GM21528 (cell line): ENCODE data around the gene GFPT2.
"Not testable (repeated sequence)": the region's sequence is repeated elsewhere in the genome, so short reads cannot be mapped to it uniquely, and the experiment has no call there.

Experiments
- ATAC-seq: cut with Tn5 transposase; IDR thresholded peaks from one replicate; pipeline ENCODE4 v1.9.1; 2021; ENCODE audit warnings: mild to moderate bottlenecking, moderate library complexity; ENCODE audit not compliant: unreplicated experiment, low FRiP score

Gene GFPT2

DNA sequence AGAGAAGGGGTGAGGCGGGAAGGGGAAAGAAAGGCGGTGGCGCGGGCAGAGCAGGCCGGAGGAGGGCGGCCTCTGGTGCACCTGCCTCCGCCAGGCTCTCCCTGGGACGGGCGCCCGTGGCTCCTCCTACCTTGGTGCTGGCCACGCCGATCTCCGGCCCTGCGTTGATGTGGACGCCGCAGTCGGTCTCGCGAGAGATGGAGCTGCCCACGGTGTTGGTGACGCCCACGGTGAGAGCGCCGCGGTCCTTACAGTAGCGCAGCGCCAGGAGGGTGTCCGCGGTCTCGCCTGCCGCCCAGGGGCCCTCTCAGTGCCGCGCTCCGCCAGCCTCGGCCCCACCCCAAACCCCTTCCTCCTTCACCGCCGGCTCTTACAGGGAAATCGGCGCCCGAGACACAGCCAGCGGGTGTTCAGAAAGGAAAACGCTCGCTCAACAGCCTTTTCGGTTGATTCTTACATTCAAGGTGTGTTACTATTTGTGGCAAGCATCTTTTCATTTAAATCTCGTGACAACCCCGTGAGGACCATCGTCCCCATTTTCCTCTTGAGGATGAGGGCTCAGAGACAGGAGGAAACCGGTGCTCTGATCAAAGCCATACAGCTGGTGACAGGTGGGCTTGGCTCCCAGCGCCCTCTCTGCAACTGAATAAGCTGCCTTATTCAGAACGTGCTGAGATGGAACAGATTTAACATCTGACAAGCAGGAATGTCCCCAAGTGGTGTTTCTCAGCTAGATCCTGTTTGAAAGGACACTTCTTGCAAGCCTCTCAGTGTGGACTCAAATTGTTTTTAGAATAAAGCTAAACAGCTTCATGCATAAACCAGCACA lies 39.2 kb downstream of the GFPT2 start:
- no peak for ATAC-seq

DNA sequence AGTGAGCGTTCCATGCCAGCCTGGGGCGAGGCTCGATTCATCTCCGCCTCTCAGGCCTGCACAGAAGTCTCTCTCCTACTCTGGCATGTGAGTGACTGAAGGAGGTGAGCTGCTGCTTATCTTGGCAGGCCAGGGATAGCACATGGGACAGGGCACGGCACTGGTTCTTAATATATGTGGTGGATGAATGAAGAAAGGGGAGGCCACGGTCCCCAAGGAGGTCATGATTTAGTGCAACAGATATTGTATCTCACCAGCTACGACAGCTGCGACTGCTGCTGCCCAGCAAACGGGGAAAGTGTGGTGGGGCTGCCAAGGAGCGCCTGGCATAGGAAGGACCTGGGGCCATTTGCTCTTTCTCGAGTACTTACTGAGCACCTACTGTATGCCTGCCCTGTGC lies 41.9 kb downstream of the GFPT2 start:
- no peak for ATAC-seq

DNA sequence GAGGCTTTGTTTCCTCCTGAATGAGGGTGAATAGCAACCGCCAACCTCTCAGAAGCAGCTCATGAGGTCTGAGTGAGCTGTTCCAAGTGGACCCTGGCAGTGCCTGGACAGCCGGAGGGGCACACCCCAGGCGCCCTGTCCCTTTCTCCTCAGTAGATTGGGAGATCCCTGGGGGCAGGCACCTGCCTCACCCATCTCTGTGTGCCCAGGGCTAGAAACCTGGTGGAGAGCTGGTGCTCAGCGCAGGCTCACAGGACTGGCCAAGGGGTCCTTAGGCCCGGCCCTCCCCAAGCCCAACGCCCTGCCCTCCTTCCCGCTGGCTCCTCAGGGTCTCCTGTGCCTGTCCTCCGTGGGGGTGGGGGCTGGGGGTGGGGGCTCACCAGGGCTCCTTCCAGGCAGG lies 46.3 kb downstream of the GFPT2 start:
- ATAC-seq, result no peak

DNA sequence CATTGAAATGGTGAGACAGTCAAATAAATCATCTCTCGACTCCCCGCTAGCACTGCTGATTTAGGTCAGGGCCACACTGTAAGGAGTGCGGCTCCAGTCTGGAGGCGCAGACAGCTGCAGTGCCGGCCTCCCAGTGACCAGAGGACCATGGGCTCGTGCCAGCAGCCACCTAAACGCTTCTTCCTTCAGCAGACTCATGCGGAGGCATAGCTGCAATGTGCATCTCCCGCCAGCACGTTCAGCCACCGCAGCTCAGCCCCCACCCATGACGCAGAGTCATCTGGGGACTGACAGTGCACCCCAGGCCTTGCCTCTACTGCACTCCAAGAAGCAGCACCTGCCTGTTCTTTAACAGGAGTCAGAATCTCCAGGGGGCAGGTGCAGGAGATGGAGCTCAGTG lies 47.7 kb downstream of the GFPT2 start:
- no peak for ATAC-seq

DNA sequence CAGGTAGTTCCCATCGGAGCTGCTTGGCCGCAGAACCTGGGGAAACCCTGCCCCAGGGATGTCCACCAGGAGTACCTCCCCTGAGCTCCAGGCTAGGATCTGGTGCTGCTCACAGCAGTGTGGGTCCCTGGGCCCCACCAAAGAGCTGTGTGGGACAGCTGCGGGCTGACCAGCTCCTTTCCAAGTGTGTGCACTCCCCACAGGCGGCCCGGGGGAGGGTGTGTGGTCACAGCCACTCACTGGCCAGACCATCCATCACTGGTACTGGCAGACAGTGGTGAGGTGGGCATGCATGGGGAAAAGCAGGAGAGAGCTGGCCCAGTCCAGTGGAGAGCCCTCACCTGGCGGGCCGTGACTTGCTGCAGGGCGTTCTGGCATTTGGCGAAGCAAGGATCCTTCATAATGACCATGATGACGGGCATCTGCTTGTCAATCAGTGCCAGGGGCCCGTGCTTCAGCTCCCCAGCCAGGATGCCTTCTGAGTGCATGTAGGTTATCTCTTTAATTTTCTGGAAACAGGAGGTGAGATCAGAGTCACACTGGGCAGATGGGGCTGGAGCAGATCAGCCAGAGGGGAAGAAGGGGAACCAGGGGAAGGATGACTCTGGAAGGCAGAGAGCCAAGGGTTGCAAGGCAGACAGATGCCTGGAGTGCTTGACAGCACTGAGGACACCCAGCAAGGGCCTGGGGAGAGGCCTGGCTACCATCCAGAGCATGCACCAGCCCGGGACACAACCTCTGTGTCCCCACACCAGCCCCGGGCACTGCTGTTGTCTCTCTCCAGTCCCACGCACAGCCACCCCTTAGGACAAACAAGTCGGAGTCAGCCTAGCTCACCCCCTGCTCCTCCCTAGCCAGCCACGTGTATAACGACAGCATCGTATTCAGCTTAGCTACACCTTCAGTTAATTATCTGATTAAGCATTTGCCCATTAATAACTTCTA lies 48.4 kb downstream of the GFPT2 start:
- ATAC-seq, result no peak

DNA sequence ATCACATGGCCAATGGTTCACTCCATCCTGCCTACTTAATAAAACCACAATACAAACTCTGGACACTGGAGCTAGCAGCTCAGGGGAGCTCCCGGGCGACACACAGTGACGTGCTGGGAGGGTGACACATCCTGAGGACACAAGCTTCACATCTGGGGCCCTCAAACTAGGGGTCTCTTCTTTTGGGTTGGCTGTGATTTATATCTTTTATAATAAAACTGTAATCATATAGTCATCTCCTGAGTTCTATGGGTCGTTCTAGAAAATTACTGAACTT lies 49.2 kb downstream of the GFPT2 start:
- no peak for ATAC-seq

DNA sequence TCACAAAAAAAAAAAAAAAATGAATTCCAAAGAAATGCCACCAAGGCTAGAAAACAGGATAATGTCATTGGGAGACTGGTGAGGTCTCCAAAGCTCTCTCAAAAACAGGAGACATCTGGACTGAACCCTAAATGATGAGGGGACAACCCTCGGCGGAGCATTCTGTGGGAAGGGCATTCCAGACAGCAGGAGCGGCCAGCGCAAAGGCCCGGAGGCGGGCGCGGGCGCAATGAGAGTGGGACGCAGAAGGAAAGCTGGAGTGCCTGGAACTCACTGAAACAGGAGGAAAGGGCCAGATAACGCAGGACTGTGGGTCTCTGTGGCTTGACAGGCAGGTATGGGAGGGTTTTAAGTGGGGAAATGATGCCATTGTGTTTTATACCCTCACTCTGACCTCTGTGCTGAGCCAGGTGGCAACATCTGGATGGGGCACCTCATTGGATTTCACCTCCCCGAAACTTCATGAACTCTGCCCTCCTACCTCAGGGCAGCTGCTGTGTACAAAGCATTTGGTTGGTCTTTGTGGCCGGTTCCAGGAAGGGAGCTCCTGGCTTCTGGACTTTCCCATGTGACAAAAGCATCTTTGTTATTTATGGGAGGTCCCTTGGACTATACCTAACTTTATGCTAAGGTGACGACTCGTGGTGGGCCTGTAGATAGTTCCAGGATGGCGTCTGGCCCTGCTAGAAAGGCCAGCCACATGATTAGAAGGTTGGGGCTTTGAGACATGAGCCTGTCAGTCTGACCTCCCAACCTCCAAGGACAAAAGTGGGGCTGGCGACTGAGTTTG lies 49.7 kb downstream of the GFPT2 start:
- no peak for ATAC-seq

DNA sequence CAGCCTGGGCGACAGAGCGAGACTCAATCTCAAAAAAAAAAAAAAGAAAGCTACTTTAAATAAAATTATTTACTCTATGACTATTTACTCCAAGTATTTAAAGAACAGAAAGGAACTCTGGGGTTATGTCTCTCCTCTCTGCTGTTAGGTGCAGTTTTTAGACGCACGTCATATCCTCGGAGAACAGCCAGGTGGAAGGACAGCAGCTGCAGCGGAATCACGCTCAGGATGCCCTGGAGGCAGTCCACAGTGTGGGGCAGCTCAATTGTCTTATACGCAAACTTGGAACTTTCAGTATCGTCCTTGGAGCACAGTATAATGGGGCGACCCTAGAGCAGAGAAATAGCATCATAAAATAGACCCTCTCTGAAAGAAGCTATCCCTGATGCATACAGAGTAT lies 50.9 kb downstream of the GFPT2 start:
- ATAC-seq, result no peak

DNA sequence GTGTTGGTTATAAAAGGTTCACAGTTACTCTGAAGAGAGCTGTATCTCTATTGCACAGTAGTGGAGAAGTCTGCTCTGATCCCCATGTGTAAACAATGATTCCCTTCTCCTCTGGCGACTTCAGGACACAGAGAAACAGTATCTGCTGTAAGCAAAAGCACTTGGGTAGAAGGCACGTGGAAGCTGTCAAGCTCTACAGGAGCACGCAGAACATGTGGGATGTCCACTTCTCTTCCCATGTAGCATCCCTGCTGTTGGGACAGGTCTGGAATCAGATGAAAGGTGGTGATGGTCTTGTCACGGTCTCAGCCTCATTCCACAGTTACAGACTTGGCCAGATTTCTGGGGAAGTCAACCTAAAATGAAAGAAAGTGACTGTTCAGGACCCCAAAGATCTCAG lies 51.9 kb downstream of the GFPT2 start:
- ATAC-seq, result no peak

DNA sequence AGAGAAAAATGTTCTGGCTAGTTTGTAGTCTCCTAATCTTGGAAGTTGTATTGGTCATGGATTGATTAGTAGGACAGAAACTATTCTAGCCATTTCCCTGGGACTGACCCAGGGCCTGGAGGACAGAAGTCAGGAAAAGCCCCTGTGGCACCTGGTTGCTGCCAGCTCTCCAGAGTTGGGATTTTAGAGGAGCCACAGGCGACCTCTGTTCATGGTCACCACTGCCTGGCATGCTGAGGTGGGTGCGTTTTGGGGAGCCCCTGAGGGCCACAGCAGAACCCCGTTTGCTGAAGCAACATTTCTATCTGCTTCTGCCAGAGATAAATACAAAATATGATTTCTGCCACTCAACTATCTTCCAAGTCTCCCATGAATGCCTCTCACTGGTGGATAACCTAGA lies 53.6 kb downstream of the GFPT2 start:
- ATAC-seq, result no peak

DNA sequence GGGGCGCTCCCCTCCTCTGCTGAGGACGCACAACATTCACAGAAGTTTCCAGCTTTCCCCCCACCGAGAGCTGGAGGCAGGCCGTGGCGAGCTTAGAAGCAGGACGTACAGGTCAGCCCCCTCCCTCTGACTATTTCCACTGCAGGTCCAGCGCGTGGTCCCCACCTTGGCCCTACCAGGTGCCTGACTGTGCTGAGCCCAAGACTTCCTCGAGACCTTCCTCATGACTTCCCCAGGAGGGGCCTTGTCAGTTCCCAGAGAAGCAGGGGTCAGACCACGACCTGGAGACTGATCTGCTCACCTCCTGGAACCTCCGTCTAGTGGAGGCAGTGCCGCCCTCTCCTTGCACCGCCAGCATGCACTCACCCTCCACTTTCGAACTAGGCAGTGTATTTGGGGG lies 54.1 kb downstream of the GFPT2 start:
- ATAC-seq, result not testable (repeated sequence)

DNA sequence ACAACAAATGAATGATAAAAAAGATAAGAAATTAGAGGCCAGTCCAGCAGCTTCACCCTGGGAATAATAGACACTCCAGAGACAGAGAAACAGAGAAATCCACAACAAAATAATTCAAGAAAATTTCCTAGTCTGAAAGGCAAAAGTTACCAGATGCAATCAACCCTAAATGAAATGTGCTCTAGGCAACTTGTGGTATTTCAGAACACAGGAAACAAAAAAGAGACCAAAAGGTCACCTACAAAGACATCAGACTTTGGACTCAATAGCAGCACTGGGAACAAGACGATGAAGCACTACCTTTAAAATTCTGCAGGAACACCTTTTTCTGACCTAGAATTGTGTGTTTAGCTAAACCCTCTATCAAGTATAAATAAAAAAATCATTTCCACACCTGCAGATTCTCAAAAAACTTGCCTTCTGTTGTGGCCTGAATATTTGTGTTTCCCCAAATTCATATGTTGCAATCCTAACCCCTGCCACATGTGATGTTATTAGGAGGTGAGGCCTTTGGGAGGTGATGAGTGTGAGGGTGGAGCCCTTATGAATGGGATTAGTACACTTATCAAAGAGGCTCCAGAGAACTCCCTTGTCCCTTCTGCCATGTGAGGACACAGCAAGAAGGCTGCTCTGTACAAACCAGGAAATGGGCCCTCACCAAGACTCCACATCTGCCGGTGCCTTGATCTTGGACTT lies 55.4 kb downstream of the GFPT2 start:
- no peak for ATAC-seq

DNA sequence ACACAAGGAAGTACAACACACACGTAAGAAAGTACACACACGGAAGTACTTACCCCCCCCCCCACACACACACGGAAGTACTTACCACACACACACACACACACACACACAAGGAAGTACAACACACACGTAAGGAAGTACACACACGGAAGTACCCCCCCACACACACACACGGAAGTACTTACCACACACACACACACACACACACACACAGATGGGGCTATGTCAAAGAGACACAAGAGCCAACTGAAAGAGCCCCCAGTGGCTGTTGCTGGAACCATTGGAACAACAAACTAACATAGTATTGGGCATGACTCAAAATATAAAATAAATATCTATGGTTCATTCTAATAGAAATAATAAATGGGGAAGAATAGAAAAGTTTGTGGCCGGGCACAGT lies 56.4 kb downstream of the GFPT2 start:
- ATAC-seq, result no peak

DNA sequence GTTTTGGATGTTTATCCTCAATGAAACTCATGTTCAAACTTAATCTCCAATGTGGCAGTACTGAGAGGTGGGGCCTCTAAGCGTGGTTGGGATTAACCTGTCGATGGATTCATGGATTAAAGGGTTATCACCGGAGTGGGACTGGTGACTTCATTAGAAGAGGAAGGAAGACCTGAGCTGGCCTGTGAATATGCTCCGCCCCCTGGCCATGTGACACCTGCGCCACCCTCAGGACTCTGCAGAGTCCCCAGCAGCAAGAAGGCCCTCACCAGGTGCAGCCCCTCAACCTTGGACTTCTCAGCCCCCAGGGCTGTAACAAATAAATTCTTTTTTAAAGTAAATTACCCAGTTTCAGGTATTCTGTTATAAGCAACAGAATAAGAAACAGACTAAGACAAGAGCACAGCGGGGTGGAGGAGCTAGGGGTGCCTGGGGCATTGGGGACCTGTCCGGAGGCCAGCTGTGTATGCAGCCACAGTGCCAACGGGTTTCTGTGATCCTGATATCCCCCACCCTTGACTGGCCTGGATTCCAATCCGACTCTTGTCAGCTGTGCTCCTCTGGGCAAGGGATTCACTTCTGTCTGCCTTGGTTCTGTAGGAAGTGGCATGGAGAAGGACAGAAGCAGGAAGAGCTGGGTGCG lies 58.1 kb downstream of the GFPT2 start:
- no peak for ATAC-seq

DNA sequence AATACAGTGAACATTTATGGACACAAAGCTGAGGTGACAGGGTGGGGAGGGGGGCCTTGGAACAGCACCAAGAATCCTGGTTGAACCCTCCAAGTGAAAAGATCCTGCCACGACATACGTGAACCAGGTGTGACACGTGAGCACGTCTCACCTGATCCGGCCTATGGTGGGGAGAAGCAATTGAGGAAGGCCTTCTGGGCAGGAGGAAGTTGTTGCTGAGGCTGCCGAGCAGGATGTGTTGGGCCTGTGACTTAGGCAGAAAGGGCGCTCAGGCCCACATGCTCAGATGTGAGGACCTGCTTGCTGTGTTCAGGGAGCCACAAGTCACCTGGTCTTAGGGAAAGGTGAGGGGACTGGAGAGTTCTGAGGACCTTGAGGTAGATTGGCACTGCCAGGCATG lies 58.7 kb downstream of the GFPT2 start:
- ATAC-seq, result no peak

DNA sequence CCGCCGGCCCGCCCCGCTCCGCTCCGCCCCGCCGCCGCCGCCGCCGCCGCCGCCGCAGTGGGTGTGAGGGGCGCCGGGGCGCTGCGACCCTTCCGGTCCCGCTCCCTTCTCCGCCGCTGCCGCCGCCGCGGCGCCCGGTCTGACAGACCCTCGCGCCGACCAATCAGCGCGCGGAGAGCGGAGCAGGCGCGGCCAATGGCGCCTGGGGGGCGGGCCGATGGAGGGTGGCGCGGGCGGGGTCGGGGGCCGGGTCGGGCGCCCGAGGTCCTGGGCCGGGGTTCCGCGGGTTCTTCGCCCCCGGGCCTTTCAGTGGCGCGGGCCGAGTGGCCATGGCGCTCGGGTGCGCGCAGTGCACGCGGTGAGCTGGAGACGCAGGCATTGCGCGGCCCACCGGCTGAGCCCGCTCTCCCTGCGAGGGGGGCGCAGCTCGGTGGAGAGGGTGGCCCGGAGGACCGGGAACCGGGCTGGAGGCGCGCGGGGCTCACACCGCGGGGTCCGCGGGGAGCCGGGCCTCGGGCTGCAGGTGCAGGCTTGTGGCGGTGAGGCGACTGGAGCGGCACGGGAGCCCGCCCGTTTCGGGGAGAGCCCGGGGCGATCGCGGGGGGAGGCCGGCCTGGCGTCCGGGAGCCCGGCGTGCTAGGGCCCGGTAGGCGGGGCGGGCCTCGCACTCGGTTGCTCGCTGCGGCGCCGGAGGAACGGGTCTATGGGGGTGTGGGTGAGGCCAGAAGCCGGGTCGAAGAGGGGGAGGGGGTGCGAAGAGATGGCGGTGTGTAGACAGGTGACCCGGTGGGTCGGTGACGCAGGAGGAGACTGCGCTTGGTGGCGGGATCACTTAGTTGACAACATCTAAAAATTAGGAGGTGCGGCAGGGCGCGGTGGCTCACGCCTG lies 60.9 kb downstream of the GFPT2 start, which contains the start of gene MAPK9:
Gene MAPK9 (minus strand): TSS at position 141 of the 889 bp plus-strand sequence. CDS start 11,522 bp downstream, outside the sequence.
- ATAC-seq, result peak; percentile 85

DNA sequence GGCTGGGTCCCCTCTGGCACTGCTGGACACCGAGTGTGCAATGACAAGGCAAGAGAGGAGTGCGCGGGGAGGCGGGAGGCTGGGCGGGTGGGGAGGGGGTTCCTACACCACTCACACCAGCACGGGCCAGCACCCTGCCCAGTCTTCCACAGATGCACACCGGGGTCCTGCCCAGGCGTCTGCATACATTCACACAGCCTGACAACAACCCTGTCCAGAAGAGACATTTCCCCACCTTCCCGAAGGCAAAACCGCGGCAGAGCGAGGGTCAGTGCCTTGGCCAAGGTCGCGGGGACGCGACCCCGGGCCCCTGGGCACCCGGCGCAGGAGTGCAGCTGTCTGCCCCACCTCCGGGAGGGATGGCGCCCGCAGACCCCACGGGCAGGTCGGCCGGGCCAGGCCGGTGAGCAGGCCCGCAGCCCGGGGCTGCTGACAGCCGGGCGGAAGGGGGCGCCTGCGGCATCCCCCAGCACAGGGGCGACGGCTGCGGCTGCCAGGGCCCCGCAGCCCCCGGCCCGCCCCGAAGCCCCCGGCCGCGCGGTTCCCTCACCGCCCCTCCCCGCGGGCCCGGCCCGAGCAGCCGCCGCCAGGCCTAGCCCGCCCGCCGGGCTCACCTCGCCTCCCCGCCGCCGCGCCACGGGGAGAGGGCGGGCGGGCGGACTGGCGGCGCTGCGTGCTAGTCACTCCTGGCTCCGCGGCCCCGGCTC lies 61.7 kb downstream of the GFPT2 start:
- ATAC-seq, result peak; percentile 48

DNA sequence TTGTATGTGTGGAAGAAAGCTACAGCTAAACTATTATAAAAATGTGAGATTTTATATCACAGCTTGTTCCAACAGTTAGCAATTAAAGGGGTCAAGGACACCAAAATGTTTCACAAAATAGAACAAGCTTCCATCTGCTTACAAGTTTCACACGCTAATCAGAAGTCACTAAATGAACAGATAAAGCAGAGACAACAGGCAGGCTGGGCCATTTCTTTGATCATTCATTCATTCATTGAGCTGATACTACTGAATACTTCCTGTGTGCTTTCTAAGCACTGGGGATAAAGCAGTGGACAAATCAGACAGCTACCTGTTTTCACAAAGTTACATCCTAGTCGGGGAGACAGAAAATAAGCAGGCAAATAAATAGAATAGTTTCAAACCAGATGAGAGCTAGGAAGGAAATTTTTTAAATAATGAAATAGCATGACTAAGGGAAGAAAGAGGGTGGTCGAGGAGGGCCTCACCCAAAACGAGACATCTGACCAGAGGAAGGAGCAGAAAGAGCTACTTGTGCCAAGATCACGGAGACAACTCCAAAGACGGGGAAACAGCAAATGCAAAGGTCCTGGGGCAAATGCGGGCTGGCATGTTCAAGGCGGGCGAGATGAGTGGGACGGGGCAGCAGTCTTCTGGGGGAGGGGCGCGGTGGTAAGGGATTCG lies 62.4 kb downstream of the GFPT2 start:
- ATAC-seq, result no peak
